Esophagus muscularis mucosa (tissue), 4 donors: ENCODE data around the gene ABCB8. TPM values are rescaled to one million over a fixed set of nuclear protein-coding genes. Genes with fewer than 3 reads are reported as not detected.
"Not testable (repeated sequence)": the region's sequence is repeated elsewhere in the genome, so short reads cannot be mapped to it uniquely, and the experiment has no call there.

Experiments
- DNase-seq: peaks from one replicate; pipeline ENCODE4 v3.0.0-alpha.2; 2017; ENCODE audit errors: extremely low spot score
- H3K27ac ChIP-seq, 4 donors: fragments of 200-600 bp; sonication (generic); replicated peaks in 1 of 4; 1 replicate in 3 of 4; 2 replicates in 1 of 4; pipeline ENCODE4 v1.5.1; 2016 to 2019; ENCODE audit warnings: mild to moderate bottlenecking in 1 of 4
- H3K27me3 ChIP-seq, 4 donors: fragments of 200-600 bp; sonication (generic); one replicate each; pipeline versions ENCODE4 v1.5.1 to v1.6.0; 2016 to 2019
- H3K36me3 ChIP-seq, 4 donors: fragments of 200-600 bp; sonication (generic); one replicate each; pipeline ENCODE4 v1.5.1; 2016 to 2019
- H3K4me1 ChIP-seq, 4 donors: fragments of 200-600 bp; sonication (generic); one replicate each; pipeline ENCODE4 v1.5.1; 2016 to 2019
- H3K4me3 ChIP-seq, 4 donors: fragments of 200-600 bp; sonication (generic); 1 replicate in 2 of 4; 2 replicates in 2 of 4; pipeline ENCODE4 v1.5.1; 2016 to 2019; ENCODE audit warnings: mild to moderate bottlenecking in 4 of 4, moderate library complexity in 1 of 4
- H3K9me3 ChIP-seq, 4 donors: fragments of 200-600 bp; sonication (generic); 1 replicate in 3 of 4; 2 replicates in 1 of 4; pipeline ENCODE4 v1.5.1; 2016 to 2019
- EP300 ChIP-seq: sonication (generic); formaldehyde crosslinking; IDR thresholded peaks from one replicate; pipeline ENCODE4 v1.6.1; 2017; ENCODE audit warnings: antibody characterized with exemption
- POLR2A ChIP-seq: fragments of 450-650 bp; IDR thresholded peaks from one replicate; pipeline ENCODE4 v1.6.1; 2017; ENCODE audit warnings: antibody characterized with exemption, moderate library complexity, mild to moderate bottlenecking, low read depth
- POLR2AphosphoS5 ChIP-seq, 2 donors: sonication (generic); formaldehyde crosslinking; IDR thresholded peaks; one replicate each; pipeline ENCODE4 v1.6.1; 2017; ENCODE audit warnings: antibody characterized with exemption in 2 of 2
- WGBS: methylation state at CpG from one replicate; pipeline ENCODE4 v1.1.5; 2018; 5-methylcytosine and 5-hydroxymethylcytosine counted together
- intact Hi-C: fragments of 100-400 bp; cut with DNase I; formaldehyde crosslinking; loops from one replicate; pipeline ENCODE4 v1.15.1; 2023
- total RNA-seq, 4 donors: library from RNA; depleted of rRNA; stranded (reverse); fragments of >200 nt; gene quantifications; one replicate each; pipeline versions ENCODE4 v1.1.0 to v1.2.1, GENCODE V29; 2016
- TF ChIP-seq, protein P1 (sequence below), 3 experiments: fragments of 200-600 bp in 2 of 3; fragments of 450-650 bp in 1 of 3; sonication (generic) in 2 of 3; IDR thresholded peaks; one replicate each; pipeline ENCODE4 v1.5.1; 2017 to 2019; ENCODE audit warnings: antibody characterized with exemption in 3 of 3, mild to moderate bottlenecking in 2 of 3, moderate library complexity in 1 of 3

The ABCB8 gene
- total RNA-seq, 4 donors from 2014 or later, result 13.1 to 25.3 (median 19.9) TPM

DNA sequence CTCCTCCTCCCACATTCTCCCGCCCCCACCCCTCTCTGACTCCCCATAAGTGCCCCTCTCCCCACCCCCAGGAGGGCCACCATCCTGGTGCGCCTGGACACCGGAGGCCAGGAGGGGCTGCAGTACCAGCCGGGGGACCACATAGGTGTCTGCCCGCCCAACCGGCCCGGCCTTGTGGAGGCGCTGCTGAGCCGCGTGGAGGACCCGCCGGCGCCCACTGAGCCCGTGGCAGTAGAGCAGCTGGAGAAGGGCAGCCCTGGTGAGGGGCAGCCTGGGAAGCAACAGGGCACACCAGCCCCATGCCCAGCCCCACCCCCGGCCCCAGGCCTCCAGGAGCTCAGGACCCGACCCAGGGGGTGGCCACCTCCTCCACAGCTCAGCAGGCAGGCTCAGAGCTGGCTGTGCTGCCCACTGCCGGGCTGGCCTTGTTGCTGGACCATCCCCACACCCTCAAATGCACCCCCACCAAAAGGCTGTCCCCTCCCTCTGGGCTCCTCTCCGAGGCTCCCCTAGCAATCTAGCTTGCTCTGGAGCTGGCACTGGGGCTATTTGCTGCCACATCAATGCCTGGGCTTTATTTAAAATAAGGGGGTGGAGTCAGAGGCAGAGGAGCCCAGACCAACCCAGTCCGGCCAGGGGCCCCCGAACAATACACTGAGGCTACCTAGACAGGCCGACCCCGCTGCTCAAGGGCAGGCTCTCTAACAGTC, 18.8 kb upstream of the ABCB8 start:
- H3K27ac ChIP-seq, result no peak overlapping the region
- H3K9me3 ChIP-seq, result no peaks in the 10 kb centered on the region
- peaks cover 31 to 43% (median 38%) of the 10 kb centered on the region in 4 donors for H3K4me1 ChIP-seq
- H3K27me3 ChIP-seq, result peaks cover 0 to 66% (median 20%) of the 10 kb centered on the region in 4 donors
- H3K36me3 ChIP-seq, result peaks cover 0 to 45% (median 2%) of the 10 kb centered on the region in 4 donors
- no peak overlapping the region for H3K4me3 ChIP-seq
- intact Hi-C loops, result loop anchor here (10.0 kb wide), 1 partner anchor 235 kb away; no protein-coding TSS in a partner anchor
- no peak for TF ChIP-seq EP300
- TF ChIP-seq POLR2A, result no peak
- TF ChIP-seq POLR2AphosphoS5 (IDR thresholded peaks at IDR 0.05), result no peak
- TF ChIP-seq, protein P1, sequence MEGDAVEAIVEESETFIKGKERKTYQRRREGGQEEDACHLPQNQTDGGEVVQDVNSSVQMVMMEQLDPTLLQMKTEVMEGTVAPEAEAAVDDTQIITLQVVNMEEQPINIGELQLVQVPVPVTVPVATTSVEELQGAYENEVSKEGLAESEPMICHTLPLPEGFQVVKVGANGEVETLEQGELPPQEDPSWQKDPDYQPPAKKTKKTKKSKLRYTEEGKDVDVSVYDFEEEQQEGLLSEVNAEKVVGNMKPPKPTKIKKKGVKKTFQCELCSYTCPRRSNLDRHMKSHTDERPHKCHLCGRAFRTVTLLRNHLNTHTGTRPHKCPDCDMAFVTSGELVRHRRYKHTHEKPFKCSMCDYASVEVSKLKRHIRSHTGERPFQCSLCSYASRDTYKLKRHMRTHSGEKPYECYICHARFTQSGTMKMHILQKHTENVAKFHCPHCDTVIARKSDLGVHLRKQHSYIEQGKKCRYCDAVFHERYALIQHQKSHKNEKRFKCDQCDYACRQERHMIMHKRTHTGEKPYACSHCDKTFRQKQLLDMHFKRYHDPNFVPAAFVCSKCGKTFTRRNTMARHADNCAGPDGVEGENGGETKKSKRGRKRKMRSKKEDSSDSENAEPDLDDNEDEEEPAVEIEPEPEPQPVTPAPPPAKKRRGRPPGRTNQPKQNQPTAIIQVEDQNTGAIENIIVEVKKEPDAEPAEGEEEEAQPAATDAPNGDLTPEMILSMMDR (IDR thresholded peaks at IDR 0.05), result no peak
- no peak for DNase-seq
- 0% methylated on average over 1 of the region's 22 CpGs for WGBS

GRCh38 chr7:151010037-151010306, 18.3 kb upstream of the ABCB8 start:
- intact Hi-C loops, result loop anchor here (10.0 kb wide), 1 partner anchor 235 kb away; no protein-coding TSS in a partner anchor

GRCh38 chr7:151010307-151011096, 17.7 kb upstream of the ABCB8 start:
- H3K9me3 ChIP-seq, result no peaks in the 10 kb centered on the region
- H3K27me3 ChIP-seq, result peaks cover 0 to 76% (median 24%) of the 10 kb centered on the region in 4 donors
- TF ChIP-seq, protein P1 (IDR thresholded peaks at IDR 0.05), result no peak
- TF ChIP-seq POLR2A, result no peak
- no peak for TF ChIP-seq EP300
- TF ChIP-seq POLR2AphosphoS5 (IDR thresholded peaks at IDR 0.05), result no peak
- H3K4me3 ChIP-seq, result no peak overlapping the region
- H3K27ac ChIP-seq, result no peak overlapping the region
- intact Hi-C loops, result loop anchor here (10.0 kb wide), 1 partner anchor 236 kb away; no protein-coding TSS in a partner anchor
- peaks cover 0 to 41% (median 2%) of the 10 kb centered on the region in 4 donors for H3K36me3 ChIP-seq
- no peak for DNase-seq
- H3K4me1 ChIP-seq, result peaks cover 35 to 43% (median 38%) of the 10 kb centered on the region in 4 donors
- WGBS, result 27% methylated on average over 6 of the region's 18 CpGs

More at GRCh38 chr7:151010037-151010306, 18.3 kb upstream of the ABCB8 start:
- no peak for DNase-seq
- H3K36me3 ChIP-seq, result peaks cover 0 to 45% (median 2%) of the 10 kb centered on the region in 4 donors
- peaks cover 35 to 43% (median 38%) of the 10 kb centered on the region in 4 donors for H3K4me1 ChIP-seq
- no peaks in the 10 kb centered on the region for H3K9me3 ChIP-seq
- no peak overlapping the region for H3K4me3 ChIP-seq
- WGBS, result 83% methylated on average over 1 of the region's 7 CpGs
- no peak overlapping the region for H3K27ac ChIP-seq
- TF ChIP-seq, protein P1 (IDR thresholded peaks at IDR 0.05), result no peak
- TF ChIP-seq EP300 (no peak), POLR2AphosphoS5 (IDR thresholded peaks at IDR 0.05) (no peak), POLR2A (no peak)
- H3K27me3 ChIP-seq, result peaks cover 0 to 71% (median 21%) of the 10 kb centered on the region in 4 donors

DNA sequence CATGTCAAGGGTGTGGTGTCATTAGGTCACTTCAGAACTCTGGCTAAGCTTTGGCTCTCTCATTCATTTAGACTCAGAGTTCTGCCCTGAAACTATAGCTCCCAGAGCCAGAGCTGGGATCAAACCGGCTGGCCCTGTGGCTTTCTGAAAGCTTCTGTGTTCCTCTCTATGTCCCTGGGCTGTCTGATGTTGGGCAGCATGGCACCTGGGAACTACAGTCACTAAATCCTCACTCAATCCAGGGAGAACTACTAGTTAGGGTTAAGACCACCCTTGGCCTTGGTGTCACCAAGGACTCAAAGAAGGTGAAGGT, 17.2 kb upstream of the ABCB8 start:
- Histone ChIP-seq H3K4me1 (peaks cover 35 to 43% (median 38%) of the 10 kb centered on the region in 4 donors), H3K36me3 (peaks cover 0 to 36% (median 2%) of the 10 kb centered on the region in 4 donors), H3K4me3 (no peak overlapping the region), H3K9me3 (no peaks in the 10 kb centered on the region), H3K27me3 (peaks cover 0 to 82% (median 29%) of the 10 kb centered on the region in 4 donors), H3K27ac (no peak overlapping the region)
- TF ChIP-seq, protein P1 (IDR thresholded peaks at IDR 0.05), result no peak
- no peak for TF ChIP-seq EP300
- no peak for TF ChIP-seq POLR2AphosphoS5 (IDR thresholded peaks at IDR 0.05)
- TF ChIP-seq POLR2A, result no peak
- intact Hi-C loops, result loop anchor here (10.0 kb wide), 1 partner anchor 236 kb away; no protein-coding TSS in a partner anchor
- no peak for DNase-seq
- 40% methylated on average over 1 of the region's 1 CpG for WGBS

DNA sequence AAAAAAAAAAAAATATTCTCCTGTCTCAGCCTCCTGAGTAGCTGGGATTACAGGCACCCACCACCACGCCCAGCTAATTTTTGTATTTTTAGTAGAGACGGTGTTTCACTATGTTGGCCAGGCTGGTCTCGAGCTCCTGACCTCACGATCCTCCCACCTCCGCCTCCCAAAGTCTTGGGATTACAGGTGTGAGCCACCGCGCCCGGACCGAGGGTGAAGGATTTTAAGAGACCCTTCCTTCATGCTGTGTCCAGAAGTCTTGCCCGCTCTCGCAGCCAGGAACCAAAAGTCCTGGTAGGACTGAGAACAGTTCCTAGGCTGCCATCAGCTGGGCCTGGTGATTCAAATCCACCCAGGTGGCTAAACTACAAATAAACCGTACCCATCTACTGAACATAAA, 16.6 kb upstream of the ABCB8 start:
- H3K4me1 ChIP-seq, result peaks cover 31 to 43% (median 38%) of the 10 kb centered on the region in 4 donors
- H3K27me3 ChIP-seq, result peaks cover 0 to 87% (median 32%) of the 10 kb centered on the region in 4 donors
- H3K9me3 ChIP-seq, H3K4me3 ChIP-seq, H3K27ac ChIP-seq, DNase-seq: not testable (repeated sequence)
- peaks cover 0 to 30% (median 2%) of the 10 kb centered on the region in 4 donors for H3K36me3 ChIP-seq
- 88% methylated on average over 12 of the region's 12 CpGs for WGBS
- intact Hi-C loops, result loop anchor here (10.0 kb wide), 1 partner anchor 237 kb away; no protein-coding TSS in a partner anchor
